GM19099 (cell line): ENCODE data around the gene CAPN12.

Source experiments
- POLR2A ChIP-seq: IDR thresholded peaks from 3 replicates; pipeline ENCODE4 v1.6.1; 2011; ENCODE audit warnings: low read depth; ENCODE audit not compliant: insufficient read length; ENCODE audit errors: extremely low read depth

Gene CAPN12

GRCh38 chr19:38698225-38699026 is 45.8 kb downstream of the CAPN12 start:
- TF ChIP-seq POLR2A, result no peak

- TF ChIP-seq POLR2A, result no peak
Measured at GRCh38 chr19:38697641-38698071, 46.6 kb downstream of the CAPN12 start.

DNA sequence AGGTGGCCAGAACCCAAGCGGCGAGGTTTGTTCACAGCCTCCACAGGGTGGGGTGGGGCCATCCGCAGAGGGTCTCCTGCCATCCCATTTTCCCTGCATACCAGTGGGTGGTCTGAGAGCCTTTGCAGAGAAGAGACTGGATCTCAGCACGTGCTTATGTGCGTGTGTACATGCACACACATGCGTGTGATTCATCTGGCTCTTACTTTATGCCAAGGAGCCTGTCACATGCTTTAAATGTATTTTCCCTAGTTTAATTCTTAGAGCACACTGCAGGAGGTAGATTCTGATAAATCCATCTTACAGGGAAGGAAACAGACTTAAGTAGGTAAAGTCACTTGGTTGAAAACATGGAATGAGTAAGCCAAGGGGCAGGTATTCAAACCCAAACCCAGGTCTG is 47.1 kb downstream of the CAPN12 start:
- no peak for TF ChIP-seq POLR2A

GRCh38 chr19:38696729-38697055 is 47.6 kb downstream of the CAPN12 start:
- TF ChIP-seq POLR2A, result no peak

DNA sequence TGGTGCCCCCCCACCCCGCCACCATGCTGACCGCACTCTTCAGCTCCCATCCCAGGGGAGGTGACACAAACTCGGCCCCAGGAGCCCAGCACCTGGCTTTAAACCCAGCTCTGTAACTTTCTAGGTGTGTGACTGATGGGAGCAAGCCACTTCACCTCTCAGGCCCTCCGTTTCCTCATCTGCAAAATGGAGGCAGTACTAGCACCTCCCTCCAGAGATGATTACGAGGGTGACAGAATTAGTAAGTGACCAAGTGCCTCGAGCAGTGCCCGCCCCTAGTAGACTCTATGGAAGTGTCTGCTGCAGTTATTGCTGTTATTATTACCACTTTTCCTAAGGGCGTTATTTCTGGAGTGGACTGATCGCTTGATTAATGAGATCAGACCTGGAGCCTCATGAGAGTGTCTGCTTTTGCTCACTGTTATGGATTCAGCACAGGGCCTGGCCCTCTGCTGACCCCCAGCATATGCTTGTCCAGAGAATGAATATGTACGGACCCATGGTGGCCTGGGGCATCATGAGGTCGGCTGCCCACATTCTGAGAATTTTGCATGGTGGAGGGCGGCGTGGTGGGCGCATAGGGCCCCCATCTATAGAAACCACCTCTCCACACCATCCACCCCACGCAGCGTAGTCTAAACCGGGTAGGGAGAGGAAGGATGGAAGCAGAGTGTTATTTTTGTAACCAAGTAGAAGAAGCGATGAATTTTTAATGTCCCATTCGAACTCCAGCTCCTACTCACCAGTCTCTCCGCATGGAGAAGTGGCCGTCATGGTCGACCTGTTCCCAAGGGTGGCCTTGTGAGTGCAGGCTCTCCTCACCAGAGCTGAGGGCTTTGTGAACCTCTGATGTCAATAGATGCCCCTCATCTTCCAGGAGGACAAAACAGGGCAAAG is 48.2 kb downstream of the CAPN12 start:
- TF ChIP-seq POLR2A, result no peak

- no peak for TF ChIP-seq POLR2A
Measured at GRCh38 chr19:38695317-38695683, 49.0 kb downstream of the CAPN12 start.

- TF ChIP-seq POLR2A, result no peak
Measured at GRCh38 chr19:38693380-38694223, 50.7 kb downstream of the CAPN12 start.

DNA sequence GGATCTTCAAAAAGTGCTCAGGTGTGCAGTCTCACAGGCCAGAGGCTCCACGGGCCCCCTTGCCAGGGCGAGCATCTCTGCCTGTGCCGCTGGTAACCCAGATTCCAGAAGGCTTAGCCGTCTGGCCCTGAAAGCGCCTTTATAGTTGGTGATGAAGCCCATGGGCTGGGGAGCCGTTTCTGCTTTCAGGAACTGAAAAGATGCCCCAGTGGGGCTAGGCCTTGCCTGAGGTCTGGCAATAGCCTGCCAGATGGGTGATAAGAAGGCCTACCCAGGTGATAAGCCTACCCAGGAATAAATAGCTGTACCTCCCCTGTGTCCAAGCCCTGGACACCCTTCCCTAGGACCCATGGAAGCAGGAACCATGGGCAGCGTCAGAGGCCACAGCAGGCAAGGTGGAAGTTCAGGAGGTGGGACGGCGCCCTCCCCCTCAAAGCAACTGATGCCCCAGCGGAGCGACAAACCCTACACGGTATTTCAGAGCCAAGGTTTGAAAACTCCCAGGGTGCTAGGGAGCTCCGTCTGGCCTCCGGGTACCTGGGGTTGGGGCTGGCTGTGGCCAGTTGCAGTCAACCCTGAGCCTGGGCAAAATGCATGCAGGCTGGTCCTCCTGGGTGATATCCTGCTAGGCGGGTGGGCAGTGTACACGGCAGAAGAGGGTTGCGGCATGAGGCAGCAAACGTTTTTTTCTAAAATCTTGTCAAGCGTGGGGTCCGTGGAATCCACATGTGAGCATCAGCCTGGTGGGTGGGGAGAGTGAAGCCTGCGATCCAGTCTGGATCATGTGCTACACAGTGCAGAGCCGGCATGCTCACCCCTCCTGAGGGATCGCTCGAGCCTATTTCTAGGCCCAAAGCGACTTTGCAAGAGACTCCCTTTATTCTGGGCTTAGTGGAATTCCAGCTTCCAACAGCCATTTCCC is 51.6 kb downstream of the CAPN12 start:
- TF ChIP-seq POLR2A, result no peak

- no peak for TF ChIP-seq POLR2A
Measured at GRCh38 chr19:38691938-38692457, 52.3 kb downstream of the CAPN12 start.

GRCh38 chr19:38690832-38691231 is 53.4 kb downstream of the CAPN12 start:
- no peak for TF ChIP-seq POLR2A

GRCh38 chr19:38690146-38690545 is 54.1 kb downstream of the CAPN12 start:
- TF ChIP-seq POLR2A, result no peak

DNA sequence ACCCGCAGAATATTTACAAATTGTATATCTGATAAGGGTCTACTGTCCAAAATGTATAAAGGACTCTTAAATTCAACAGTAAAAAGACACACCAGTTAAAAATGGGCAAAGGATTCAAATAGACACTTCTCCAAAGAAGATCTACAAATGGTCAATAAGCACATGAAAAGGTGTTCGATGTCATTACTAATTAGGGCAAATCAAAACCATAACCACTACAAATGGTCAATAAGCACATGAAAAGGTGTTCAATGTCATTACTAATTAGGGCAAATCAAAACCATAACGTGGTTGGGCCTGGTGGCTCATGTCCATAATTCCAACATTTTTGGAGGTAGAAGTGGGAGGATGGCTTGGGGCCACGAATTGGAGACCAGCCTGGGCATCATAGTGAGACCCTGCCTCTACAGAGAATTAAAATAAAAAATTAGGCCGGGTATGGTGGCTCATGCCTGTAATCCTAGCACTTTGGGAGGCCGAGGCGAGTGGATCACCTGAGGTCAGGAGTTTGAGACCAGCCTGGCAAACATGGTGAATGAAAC is 56.4 kb downstream of the CAPN12 start:
- TF ChIP-seq POLR2A, result no peak

DNA sequence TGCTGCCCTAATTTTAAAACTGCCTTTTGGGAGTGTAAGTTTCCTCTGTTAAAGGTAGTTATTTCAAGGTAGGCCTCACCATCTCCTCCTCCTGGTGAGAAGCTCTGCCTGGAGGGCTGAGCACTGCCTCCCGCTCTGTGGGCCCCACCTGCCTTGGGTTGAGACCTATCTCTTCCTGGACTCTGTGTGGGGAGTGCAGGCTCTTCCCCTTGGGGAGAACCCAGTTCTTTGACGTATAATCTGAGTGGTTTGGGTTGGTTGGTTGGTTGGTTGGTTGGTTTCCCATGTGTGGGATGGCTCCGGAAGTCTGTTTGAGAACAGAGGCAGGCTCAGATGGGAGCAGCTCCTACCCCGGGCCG is 57.8 kb downstream of the CAPN12 start:
- peak; percentile 49 for TF ChIP-seq POLR2A
